NCI-H2081 (cell line): ENCODE results near the gene IGFBPL1.

ENCODE experiments used
- DNase-seq, 2 experiments: peaks; one replicate each; lab custom pipeline; 2025; lab: John Stamatoyannopoulos, UW

IGFBPL1 gene

GRCh38 chr9:38432922-38433510 is 8.8 kb upstream of the IGFBPL1 start:
- peak; percentile 34 to 64 for DNase-seq

- DNase-seq: no peak
Observed at GRCh38 chr9:38431116-38431515, 6.9 kb upstream of the IGFBPL1 start.

- no peak for DNase-seq
Observed at GRCh38 chr9:38428062-38428461, 3.8 kb upstream of the IGFBPL1 start.

- DNase-seq: no peak
Observed at GRCh38 chr9:38424918-38425317, 664 bp upstream of the IGFBPL1 start.

- DNase-seq: no peak
Observed at GRCh38 chr9:38423273-38423972, 831 bp downstream of the IGFBPL1 start.

GRCh38 chr9:38422555-38423260 is 1.5 kb downstream of the IGFBPL1 start:
- peak in 1 of 2 experiments; percentile 31 for DNase-seq

GRCh38 chr9:38421498-38422211 is 2.6 kb downstream of the IGFBPL1 start:
- peak; percentile 63 to 76 for DNase-seq

GRCh38 chr9:38419181-38419580 is 5.1 kb downstream of the IGFBPL1 start:
- no peak for DNase-seq

- no peak for DNase-seq
Observed at GRCh38 chr9:38418366-38418765, 5.9 kb downstream of the IGFBPL1 start.

GRCh38 chr9:38417003-38417945 is 7.0 kb downstream of the IGFBPL1 start:
- peak; percentile 38 to 63 for DNase-seq

GRCh38 chr9:38416461-38416860 is 7.8 kb downstream of the IGFBPL1 start:
- DNase-seq: no peak

- DNase-seq: no peak
Observed at GRCh38 chr9:38415856-38416255, 8.4 kb downstream of the IGFBPL1 start.

GRCh38 chr9:38414040-38414723 is 10.1 kb downstream of the IGFBPL1 start:
- no peak for DNase-seq

GRCh38 chr9:38413283-38413682 is 11.0 kb downstream of the IGFBPL1 start:
- no peak for DNase-seq

GRCh38 chr9:38412751-38413150 is 11.5 kb downstream of the IGFBPL1 start:
- no peak for DNase-seq

- no peak for DNase-seq
Observed at GRCh38 chr9:38408719-38409118, 15.5 kb downstream of the IGFBPL1 start.

GRCh38 chr9:38406476-38407186 is 17.6 kb downstream of the IGFBPL1 start:
- no peak for DNase-seq

- no peak for DNase-seq
Observed at GRCh38 chr9:38405785-38406184, 18.5 kb downstream of the IGFBPL1 start.

GRCh38 chr9:38404314-38404713 is 19.9 kb downstream of the IGFBPL1 start:
- DNase-seq: no peak

- no peak for DNase-seq
Observed at GRCh38 chr9:38401994-38402393, 22.3 kb downstream of the IGFBPL1 start.
